ENCODE measurements around the gene SERTAD3. TPM values are rescaled to one million over a fixed set of nuclear protein-coding genes. Genes with fewer than 3 reads are reported as not detected.

Gene SERTAD3
- total and polyA plus RNA-seq, 2 of the 4 experiments (the other 2 are of a cell fraction): 20.5 to 23.3 TPM

GRCh38 chr19:40465557-40466218, 21.6 kb upstream of the SERTAD3 start, which contains the start of gene BLVRB:
BLVRB (minus strand) TSS chr19:40465745; CDS start chr19:40465688, 57 bp downstream.
- ChIA-PET CTCF (interaction anchor here (1.1 to 2.8 kb wide), 4 partner anchors 41 to 55 kb away, joined by 3 to 10 read pairs (median 6); no protein-coding TSS in a partner anchor), POLR2A (ENCODE audit: unreplicated experiment) (interaction anchor here (0.5 to 1.9 kb wide), 2 partner anchors 22 to 50 kb away, joined by 4 to 18 read pairs; no protein-coding TSS in a partner anchor)
- Histone ChIP-seq H3K4ac (ENCODE audit: low read depth, low read length) (peak within 1 kb of the TSS; percentile 76), H2BK120ac (ENCODE audit: low read depth, low read length) (peak within 1 kb of the TSS; percentile 36), H3K9ac (ENCODE audit: low read depth, low read length) (peak within 1 kb of the TSS; percentile 56), H3K23ac (ENCODE audit: low read depth, low read length) (peak within 1 kb of the TSS; percentile 14), H3K79me1 (ENCODE audit: low read depth in 1 of 2, low read length in 2 of 2) (peaks cover 0 to 26% of the 10 kb centered on the region in 2 experiments; a peak in 2 of 4 replicates), H2AK5ac (ENCODE audit: low read depth, low read length) (peak within 1 kb of the TSS; percentile 72), H3K9me1 (ENCODE audit: insufficient read depth, low read length) (peaks cover 11% of the 10 kb centered on the region), H2BK20ac (ENCODE audit: low read depth, low read length) (0 out of 2 replicates have a peak within 1 kb of the TSS, but pooled peaks have one; percentile 36), H4K20me1 (ENCODE audit: insufficient read depth, low read length) (peaks cover 9% of the 10 kb centered on the region; the same call in 1 of the 2 replicates), H3K4me1 (ENCODE audit: control insufficient read depth, insufficient read depth, low read length) (peaks cover 16% of the 10 kb centered on the region), H2BK15ac (ENCODE audit: low read depth, low read length) (no peak within 1 kb of the TSS; the same call in 2 of the 3 replicates), H4K91ac (ENCODE audit: insufficient read depth, low read depth, low read length) (peak within 1 kb of the TSS; percentile 72), H3K9me3 (ENCODE audit: control insufficient read depth, insufficient read depth, low read length) (no peaks in the 10 kb centered on the region), H3K4me3 (ENCODE audit: insufficient read depth, low read depth, low read length) (peak within 1 kb of the TSS; percentile 68), H4K8ac (ENCODE audit: low read depth in 2 of 2, low read length in 2 of 2) (peak within 1 kb of the TSS; percentile 9 to 85; a peak in 3 of 4 replicates), H2AK9ac (replicated peaks; ENCODE audit: low read depth, low read length, poor library complexity) (peak within 1 kb of the TSS; percentile 93), H3K27ac (ENCODE audit: insufficient read depth, low read length) (peak within 1 kb of the TSS; percentile 57), H4K5ac (ENCODE audit: low read depth, low read length) (peak within 1 kb of the TSS; percentile 37), H3K36me3 (ENCODE audit: control insufficient read depth, insufficient read depth, low read length) (no peaks in the 10 kb centered on the region), H2BK5ac (ENCODE audit: low read depth, low read length, poor library complexity, severe bottlenecking) (peak within 1 kb of the TSS; percentile 76), H3K14ac (replicated peaks; ENCODE audit: low read depth, low read length) (peak within 1 kb of the TSS; percentile 64), H3K56ac (ENCODE audit: extremely low read depth, insufficient read depth, low read length) (peak within 1 kb of the TSS; percentile 12; the same call in 1 of the 2 replicates), H3K4me2 (ENCODE audit: low read depth, low read length) (peak within 1 kb of the TSS; percentile 92), H3K18ac (ENCODE audit: low read depth, low read length) (peak within 1 kb of the TSS; percentile 27), H2AFZ (replicated peaks; ENCODE audit: low read length, poor library complexity) (peak within 1 kb of the TSS; percentile 99), H3K27me3 (ENCODE audit: control insufficient read depth, insufficient read depth, low read length) (peaks cover 11% of the 10 kb centered on the region; the same call in 1 of the 2 replicates)
- no TSS peak for BruUV-seq (replicated peaks)
- DNase-seq (peak; percentile 99), ATAC-seq (ENCODE audit: low read depth) (peak; percentile 95)
- dilution Hi-C loops (cut with HindIII; ENCODE audit: low sequenced_read_pairs, unreplicated experiment) (no loop called here), in situ Hi-C loops (cut with MboI; ENCODE audit: low sequenced_read_pairs) (no loop called here), intact Hi-C loops (cut with micrococcal nuclease) (loop anchor here (1.0 to 10.0 kb wide), 2 partner anchors 59 to 137 kb away; no protein-coding TSS in a partner anchor)
- no peak for TF ChIP-seq MAFK (IDR thresholded peaks at IDR 0.05; ENCODE audit: low read depth, low read length)
- peak; percentile 98 for TF ChIP-seq BHLHE40 (IDR thresholded peaks at IDR 0.05; ENCODE audit: low read depth, low read length)
- TF ChIP-seq FOS (IDR thresholded peaks at IDR 0.05; ENCODE audit: low read depth, low read length): no peak
- no peak for TF ChIP-seq CEBPB (IDR thresholded peaks at IDR 0.05; ENCODE audit: low read depth, low read length)
- TF ChIP-seq MXI1 (IDR thresholded peaks at IDR 0.05; ENCODE audit: borderline replicate concordance, low read depth, low read length): peak; percentile 59; the same call in 1 of the 2 replicates
- TF ChIP-seq RFX5 (IDR thresholded peaks at IDR 0.05; ENCODE audit: low read depth, low read length): no peak
- no peak for TF ChIP-seq CHD1 (IDR thresholded peaks at IDR 0.05; ENCODE audit: low read depth, low read length)
- TF ChIP-seq MAZ (IDR thresholded peaks at IDR 0.05; ENCODE audit: borderline replicate concordance, low read depth, low read length): peak; percentile 60; the same call in 1 of the 2 replicates
- TF ChIP-seq ELK1 (IDR thresholded peaks at IDR 0.05; ENCODE audit: borderline replicate concordance, low read depth, low read length): no peak
- TF ChIP-seq NFE2L2 (IDR thresholded peaks at IDR 0.05; ENCODE audit: low read depth, low read length): no peak
- no peak for TF ChIP-seq SMC3 (IDR thresholded peaks at IDR 0.05; ENCODE audit: low read depth, low read length)
- no peak; the same call in 1 of the 2 replicates for TF ChIP-seq USF2 (IDR thresholded peaks at IDR 0.05; ENCODE audit: low read depth, low read length)
- WGBS, 2 experiments (ENCODE audit: extremely low coverage in 2 of 2, insufficient read length in 1 of 2): 2% methylated on average over 34 of the region's 54 CpGs; no CpG with 5 or more reads in 1 of the 2 experiments

Measured in IMR-90 (cell line).